Prostate gland (tissue), 2 donors: ENCODE results near the gene ZC3HAV1L. TPM values are rescaled to one million over a fixed set of nuclear protein-coding genes. Genes with fewer than 3 reads are reported as not detected.

Experiments
- DNase-seq: peaks from one replicate; pipeline ENCODE4 v3.0.0-alpha.2; 2019; ENCODE audit warnings: low spot score
- H3K27ac ChIP-seq, 2 donors: fragments of 200-600 bp; sonication (generic); 2 replicates each; pipeline ENCODE4 v1.5.1; 2017 to 2019
- H3K27me3 ChIP-seq: fragments of 200-600 bp; sonication (generic); replicated peaks from 2 replicates; pipeline ENCODE4 v1.5.1; 2019; ENCODE audit not compliant: insufficient read depth
- H3K36me3 ChIP-seq, 2 donors: fragments of 200-600 bp; sonication (generic); 1 replicate in 1 of 2; 2 replicates in 1 of 2; pipeline versions ENCODE4 v1.5.1 to v1.8.1; 2017 to 2019
- H3K4me1 ChIP-seq: fragments of 200-600 bp; sonication (generic); replicated peaks from 2 replicates; pipeline ENCODE4 v1.5.1; 2019
- H3K4me3 ChIP-seq, 2 donors: fragments of 200-600 bp; sonication (generic); 2 replicates each; pipeline ENCODE4 v1.5.1; 2017 to 2019
- H3K9me3 ChIP-seq: fragments of 200-600 bp; sonication (generic); 2 replicates; pipeline ENCODE4 v1.5.1; 2017
- CTCF ChIP-seq, 4 experiments: fragments of 200-600 bp in 2 of 4; fragments of 450-650 bp in 2 of 4; sonication (generic) in 2 of 4; IDR thresholded peaks; 1 replicate in 3 of 4; 2 replicates in 1 of 4; pipeline ENCODE4 v1.5.1; 2016 to 2019; ENCODE audit warnings: antibody characterized with exemption in 4 of 4, mild to moderate bottlenecking in 2 of 4, moderate library complexity in 2 of 4
- POLR2A ChIP-seq: fragments of 450-650 bp; IDR thresholded peaks from one replicate; pipeline ENCODE4 v1.6.1; 2016; ENCODE audit warnings: antibody characterized with exemption, mild to moderate bottlenecking
- POLR2AphosphoS5 ChIP-seq: sonication (generic); formaldehyde crosslinking; IDR thresholded peaks from one replicate; pipeline ENCODE4 v1.6.1; 2017; ENCODE audit warnings: antibody characterized with exemption
- WGBS: methylation state at CpG from one replicate; pipeline ENCODE4 v1.1.5; 2018; 5-methylcytosine and 5-hydroxymethylcytosine counted together
- intact Hi-C: fragments of 100-400 bp; cut with DNase I; formaldehyde crosslinking; loops from one replicate; pipeline ENCODE4 v1.14.2; 2022
- total RNA-seq, 2 donors: library from RNA; depleted of rRNA; stranded (reverse); fragments of >200 nt; gene quantifications; one replicate each; pipeline ENCODE4 v1.1.0, GENCODE V29; 2016

Gene ZC3HAV1L
- total RNA-seq, 2 donors from 2014 or later = 25.8 to 26.0 TPM

GRCh38 chr7:139046143-139046542 is 10.3 kb upstream of the ZC3HAV1L start:
- Histone ChIP-seq H3K27ac (no peak overlapping the region), H3K27me3 (no peaks in the 10 kb centered on the region), H3K4me1 (no peaks in the 10 kb centered on the region), H3K36me3 (no peaks in the 10 kb centered on the region), H3K4me3 (no peak overlapping the region), H3K9me3 (no peaks in the 10 kb centered on the region)
- intact Hi-C loops = no loop called here
- WGBS = 91% methylated on average over 6 of the region's 6 CpGs
- no peak for TF ChIP-seq POLR2AphosphoS5
- no peak for TF ChIP-seq POLR2A
- TF ChIP-seq CTCF (IDR thresholded peaks at IDR 0.05) = no peak
- no peak for DNase-seq

GRCh38 chr7:139044813-139045794 is 9.3 kb upstream of the ZC3HAV1L start:
- no peak for DNase-seq
- Histone ChIP-seq H3K36me3 (no peaks in the 10 kb centered on the region), H3K4me1 (no peaks in the 10 kb centered on the region), H3K9me3 (no peaks in the 10 kb centered on the region), H3K27me3 (no peaks in the 10 kb centered on the region), H3K4me3 (no peak overlapping the region), H3K27ac (no peak overlapping the region)
- intact Hi-C loops = no loop called here
- 91% methylated on average over 5 of the region's 5 CpGs for WGBS
- no peak for TF ChIP-seq CTCF (IDR thresholded peaks at IDR 0.05)
- TF ChIP-seq POLR2A = no peak

GRCh38 chr7:139043823-139044812 is 8.3 kb upstream of the ZC3HAV1L start:
- Histone ChIP-seq H3K27me3 (no peaks in the 10 kb centered on the region), H3K4me3 (no peak overlapping the region), H3K27ac (no peak overlapping the region), H3K4me1 (no peaks in the 10 kb centered on the region), H3K9me3 (no peaks in the 10 kb centered on the region), H3K36me3 (no peaks in the 10 kb centered on the region)
- intact Hi-C loops = no loop called here
- 74% methylated on average over 14 of the region's 14 CpGs for WGBS
- no peak for DNase-seq
- TF ChIP-seq POLR2A (no peak), POLR2AphosphoS5 (no peak), CTCF (IDR thresholded peaks at IDR 0.05) (no peak)

GRCh38 chr7:139041378-139042085 is 5.7 kb upstream of the ZC3HAV1L start:
- Histone ChIP-seq H3K36me3 (no peaks in the 10 kb centered on the region), H3K4me3 (no peak overlapping the region), H3K4me1 (no peaks in the 10 kb centered on the region), H3K27me3 (no peaks in the 10 kb centered on the region), H3K9me3 (no peaks in the 10 kb centered on the region), H3K27ac (no peak overlapping the region)
- WGBS = 70% methylated on average over 6 of the region's 6 CpGs
- TF ChIP-seq POLR2AphosphoS5 (no peak), CTCF (IDR thresholded peaks at IDR 0.05) (no peak), POLR2A (no peak)
- intact Hi-C loops = no loop called here
- no peak for DNase-seq
